Neural progenitor cell (in vitro differentiated cells): ENCODE data around the gene DLGAP4.
A peak's percentile ranks its signal among the peaks of the same experiment; 100 is the strongest.

ENCODE experiments used
- EZH2 ChIP-seq: fragments of 200-600 bp; sonication (generic); IDR thresholded peaks from 2 replicates; pipeline ENCODE4 v1.6.1; 2017; ENCODE audit warnings: antibody characterized with exemption, mild to moderate bottlenecking, moderate library complexity
- EZH2phosphoT487 ChIP-seq: fragments of 200-600 bp; sonication (generic); IDR thresholded peaks from 2 replicates; pipeline ENCODE4 v1.6.1; 2017; ENCODE audit warnings: antibody characterized with exemption
- TF ChIP-seq, protein P1 (sequence below): fragments of 200-600 bp; sonication (generic); IDR thresholded peaks from 2 replicates; pipeline ENCODE4 v1.5.1; 2017; ENCODE audit warnings: antibody characterized with exemption, mild to moderate bottlenecking

- TF ChIP-seq, protein P1, sequence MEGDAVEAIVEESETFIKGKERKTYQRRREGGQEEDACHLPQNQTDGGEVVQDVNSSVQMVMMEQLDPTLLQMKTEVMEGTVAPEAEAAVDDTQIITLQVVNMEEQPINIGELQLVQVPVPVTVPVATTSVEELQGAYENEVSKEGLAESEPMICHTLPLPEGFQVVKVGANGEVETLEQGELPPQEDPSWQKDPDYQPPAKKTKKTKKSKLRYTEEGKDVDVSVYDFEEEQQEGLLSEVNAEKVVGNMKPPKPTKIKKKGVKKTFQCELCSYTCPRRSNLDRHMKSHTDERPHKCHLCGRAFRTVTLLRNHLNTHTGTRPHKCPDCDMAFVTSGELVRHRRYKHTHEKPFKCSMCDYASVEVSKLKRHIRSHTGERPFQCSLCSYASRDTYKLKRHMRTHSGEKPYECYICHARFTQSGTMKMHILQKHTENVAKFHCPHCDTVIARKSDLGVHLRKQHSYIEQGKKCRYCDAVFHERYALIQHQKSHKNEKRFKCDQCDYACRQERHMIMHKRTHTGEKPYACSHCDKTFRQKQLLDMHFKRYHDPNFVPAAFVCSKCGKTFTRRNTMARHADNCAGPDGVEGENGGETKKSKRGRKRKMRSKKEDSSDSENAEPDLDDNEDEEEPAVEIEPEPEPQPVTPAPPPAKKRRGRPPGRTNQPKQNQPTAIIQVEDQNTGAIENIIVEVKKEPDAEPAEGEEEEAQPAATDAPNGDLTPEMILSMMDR, result peak; percentile 14
- no peak for TF ChIP-seq EZH2phosphoT487
- TF ChIP-seq EZH2, result no peak
Measured at GRCh38 chr20:36478137-36478905, 172.2 kb downstream of the DLGAP4 start.
